ACC112 (cell line): Measurements from ENCODE around the gene SELENOO.

ENCODE experiments used
- H2AFZ ChIP-seq: fragments of 200-600 bp; sonication (generic); one replicate; pipeline ENCODE4 v1.6.0; 2017; ENCODE audit warnings: antibody characterized with exemption, low read length; ENCODE audit not compliant: unreplicated experiment
- H3K27ac ChIP-seq: fragments of 200-600 bp; sonication (generic); 2 replicates; pipeline ENCODE4 v1.5.1; 2014; ENCODE audit warnings: low read depth, mild to moderate bottlenecking, antibody characterized with exemption, low read length, moderate library complexity
- H3K27me3 ChIP-seq: fragments of 200-600 bp; sonication (generic); 2 replicates; pipeline ENCODE4 v1.6.1; 2014; ENCODE audit warnings: mild to moderate bottlenecking, antibody characterized with exemption, low read length, moderate library complexity, mixed read lengths; ENCODE audit not compliant: insufficient read depth
- H3K36me3 ChIP-seq: fragments of 200-600 bp; sonication (generic); 2 replicates; pipeline ENCODE4 v1.6.1; 2016; ENCODE audit warnings: mild to moderate bottlenecking, antibody characterized with exemption, low read length, moderate library complexity, mixed read lengths; ENCODE audit not compliant: insufficient read depth
- H3K4me1 ChIP-seq: fragments of 200-600 bp; sonication (generic); one replicate; pipeline ENCODE4 v1.6.1; 2016; ENCODE audit warnings: low read length, mixed read lengths; ENCODE audit not compliant: insufficient read depth, unreplicated experiment, control insufficient read depth
- H3K4me3 ChIP-seq: fragments of 200-600 bp; sonication (generic); 2 replicates; pipeline ENCODE4 v1.5.1; 2014; ENCODE audit warnings: mild to moderate bottlenecking, low read depth, low read length
- H3K79me2 ChIP-seq: fragments of 200-600 bp; sonication (generic); one replicate; pipeline ENCODE4 v1.6.0; 2016; ENCODE audit warnings: low read length; ENCODE audit not compliant: control insufficient read depth, unreplicated experiment, insufficient read depth

SELENOO gene

GRCh38 chr22:50215297-50216054 lies 14.7 kb downstream of the SELENOO start:
- Histone ChIP-seq H2AFZ (no peak overlapping the region), H3K27me3 (no peaks in the 10 kb centered on the region), H3K27ac (no peak overlapping the region), H3K4me1 (no peaks in the 10 kb centered on the region), H3K79me2 (no peaks in the 10 kb centered on the region), H3K36me3 (no peaks in the 10 kb centered on the region), H3K4me3 (no peak overlapping the region)

GRCh38 chr22:50216055-50216683 lies 15.4 kb downstream of the SELENOO start:
- no peak overlapping the region for H3K27ac ChIP-seq
- no peak overlapping the region for H3K4me3 ChIP-seq
- H3K4me1 ChIP-seq = no peaks in the 10 kb centered on the region
- H2AFZ ChIP-seq = no peak overlapping the region
- H3K27me3 ChIP-seq = no peaks in the 10 kb centered on the region
- no peaks in the 10 kb centered on the region for H3K79me2 ChIP-seq
- H3K36me3 ChIP-seq = peaks cover 6% of the 10 kb centered on the region; the same call in 1 of the 2 replicates

- no peaks in the 10 kb centered on the region for H3K27me3 ChIP-seq
- no peaks in the 10 kb centered on the region for H3K4me1 ChIP-seq
- peaks cover 6% of the 10 kb centered on the region; the same call in 1 of the 2 replicates for H3K36me3 ChIP-seq
- H2AFZ ChIP-seq = no peak overlapping the region
- no peaks in the 10 kb centered on the region for H3K79me2 ChIP-seq
- H3K27ac ChIP-seq = no peak overlapping the region
- H3K4me3 ChIP-seq = no peak overlapping the region
Observed at GRCh38 chr22:50216684-50217520, 16.1 kb downstream of the SELENOO start.

GRCh38 chr22:50217543-50218152 lies 16.8 kb downstream of the SELENOO start:
- H3K4me3 ChIP-seq = no peak overlapping the region
- peaks cover 6% of the 10 kb centered on the region; the same call in 1 of the 2 replicates for H3K36me3 ChIP-seq
- no peaks in the 10 kb centered on the region for H3K4me1 ChIP-seq
- no peak overlapping the region for H2AFZ ChIP-seq
- H3K27ac ChIP-seq = no peak overlapping the region
- no peaks in the 10 kb centered on the region for H3K79me2 ChIP-seq
- no peaks in the 10 kb centered on the region for H3K27me3 ChIP-seq

- Histone ChIP-seq H3K4me3 (no peak overlapping the region), H3K27me3 (no peaks in the 10 kb centered on the region), H3K36me3 (peaks cover 6% of the 10 kb centered on the region; the same call in 1 of the 2 replicates), H3K79me2 (no peaks in the 10 kb centered on the region), H2AFZ (no peak overlapping the region), H3K27ac (no peak overlapping the region), H3K4me1 (no peaks in the 10 kb centered on the region)
Observed at GRCh38 chr22:50218153-50218995, 17.6 kb downstream of the SELENOO start.

GRCh38 chr22:50218996-50219727 lies 18.4 kb downstream of the SELENOO start:
- peaks cover 6% of the 10 kb centered on the region; the same call in 1 of the 2 replicates for H3K36me3 ChIP-seq

GRCh38 chr22:50219800-50220602 lies 19.2 kb downstream of the SELENOO start:
- Histone ChIP-seq H3K36me3 (peaks cover 6% of the 10 kb centered on the region; the same call in 1 of the 2 replicates), H2AFZ (no peak overlapping the region)

More at GRCh38 chr22:50218996-50219727, 18.4 kb downstream of the SELENOO start:
- Histone ChIP-seq H3K4me3 (no peak overlapping the region), H2AFZ (no peak overlapping the region), H3K27ac (no peak overlapping the region), H3K79me2 (no peaks in the 10 kb centered on the region), H3K27me3 (no peaks in the 10 kb centered on the region), H3K4me1 (no peaks in the 10 kb centered on the region)

GRCh38 chr22:50220603-50221409 lies 20.0 kb downstream of the SELENOO start:
- Histone ChIP-seq H3K27ac (no peak overlapping the region), H3K4me3 (no peak overlapping the region), H3K4me1 (no peaks in the 10 kb centered on the region), H3K27me3 (no peaks in the 10 kb centered on the region), H3K36me3 (peaks cover 6% of the 10 kb centered on the region; the same call in 1 of the 2 replicates), H2AFZ (no peak overlapping the region), H3K79me2 (no peaks in the 10 kb centered on the region)

More at GRCh38 chr22:50219800-50220602, 19.2 kb downstream of the SELENOO start:
- Histone ChIP-seq H3K27me3 (no peaks in the 10 kb centered on the region), H3K27ac (no peak overlapping the region), H3K79me2 (no peaks in the 10 kb centered on the region), H3K4me1 (no peaks in the 10 kb centered on the region), H3K4me3 (no peak overlapping the region)
